HG03095 (cell line): ENCODE measurements around the gene GPR160.

Experiments used
- ATAC-seq: cut with Tn5 transposase; IDR thresholded peaks from one replicate; pipeline ENCODE4 v1.9.1; 2021; ENCODE audit warnings: moderate library complexity; ENCODE audit not compliant: unreplicated experiment

The GPR160 gene

GRCh38 chr3:170063691-170064090 is 25.9 kb downstream of the GPR160 start:
- ATAC-seq: no peak

GRCh38 chr3:170064108-170064507 is 26.3 kb downstream of the GPR160 start:
- ATAC-seq: no peak

- no peak for ATAC-seq
These were observed 37.8 kb downstream of the GPR160 start for GRCh38 chr3:170075441-170076091.

GRCh38 chr3:170076715-170077238 is 39.0 kb downstream of the GPR160 start:
- no peak for ATAC-seq

- no peak for ATAC-seq
These were observed 39.6 kb downstream of the GPR160 start for GRCh38 chr3:170077361-170077760.

- no peak for ATAC-seq
These were observed 41.0 kb downstream of the GPR160 start for GRCh38 chr3:170078620-170079281.

GRCh38 chr3:170079536-170080165 is 41.9 kb downstream of the GPR160 start:
- no peak for ATAC-seq

- no peak for ATAC-seq
These were observed 42.8 kb downstream of the GPR160 start for GRCh38 chr3:170080605-170081004.

- no peak for ATAC-seq
These were observed 43.4 kb downstream of the GPR160 start for GRCh38 chr3:170081079-170081741.

GRCh38 chr3:170083343-170083742 is 45.5 kb downstream of the GPR160 start:
- ATAC-seq: no peak

- no peak for ATAC-seq
These were observed 47.6 kb downstream of the GPR160 start for GRCh38 chr3:170085396-170085795.

- no peak for ATAC-seq
These were observed 52.2 kb downstream of the GPR160 start for GRCh38 chr3:170089862-170090600.

- no peak for ATAC-seq
These were observed 52.8 kb downstream of the GPR160 start for GRCh38 chr3:170090601-170090981.

GRCh38 chr3:170092907-170093306 is 55.1 kb downstream of the GPR160 start:
- no peak for ATAC-seq

- ATAC-seq: no peak
These were observed 58.0 kb downstream of the GPR160 start for GRCh38 chr3:170095771-170096170.

- ATAC-seq: no peak
These were observed 58.5 kb downstream of the GPR160 start for GRCh38 chr3:170096342-170096741.

GRCh38 chr3:170098753-170099152 is 61.0 kb downstream of the GPR160 start:
- ATAC-seq: no peak

GRCh38 chr3:170100944-170101343 is 63.1 kb downstream of the GPR160 start:
- no peak for ATAC-seq

- no peak for ATAC-seq
These were observed 64.6 kb downstream of the GPR160 start for GRCh38 chr3:170102431-170102830.

- no peak for ATAC-seq
These were observed 70.1 kb downstream of the GPR160 start for GRCh38 chr3:170107941-170108340.

- no peak for ATAC-seq
These were observed 71.2 kb downstream of the GPR160 start for GRCh38 chr3:170108955-170109354.
